ENCODE results near the gene ALDH1A3. TPM values are rescaled to one million over a fixed set of nuclear protein-coding genes. Genes with fewer than 3 reads are reported as not detected.
A peak's percentile ranks its signal among the peaks of the same experiment; 100 is the strongest.

Gene ALDH1A3
- total RNA-seq, 1 experiment from 2014 or later = 25.9 TPM

- no peaks in the 10 kb centered on the region for H3K27me3 ChIP-seq (ENCODE audit: control insufficient read depth, insufficient read depth, low read length)
- no peak for DNase-seq
- no peaks in the 10 kb centered on the region for H3K36me3 ChIP-seq (replicated peaks; ENCODE audit: control insufficient read depth, insufficient read depth, low read length)
- no peak overlapping the region for H3K4me3 ChIP-seq (ENCODE audit: insufficient read depth, low read depth, low read length)
These were observed 12.2 kb upstream of the ALDH1A3 start for GRCh38 chr15:100867433-100867832.

- peak; percentile 83 for DNase-seq
- H3K4me3 ChIP-seq (ENCODE audit: insufficient read depth, low read depth, low read length) = no peak overlapping the region
- H3K36me3 ChIP-seq (replicated peaks; ENCODE audit: control insufficient read depth, insufficient read depth, low read length) = no peaks in the 10 kb centered on the region
- H3K27me3 ChIP-seq (ENCODE audit: control insufficient read depth, insufficient read depth, low read length) = no peaks in the 10 kb centered on the region
These were observed 10.3 kb upstream of the ALDH1A3 start for GRCh38 chr15:100869151-100869999.

GRCh38 chr15:100873029-100873677, 6.5 kb upstream of the ALDH1A3 start:
- H3K27me3 ChIP-seq (ENCODE audit: control insufficient read depth, insufficient read depth, low read length) = peaks cover 4% of the 10 kb centered on the region
- DNase-seq = peak; percentile 82
- H3K4me3 ChIP-seq (ENCODE audit: insufficient read depth, low read depth, low read length) = no peak overlapping the region
- H3K36me3 ChIP-seq (replicated peaks; ENCODE audit: control insufficient read depth, insufficient read depth, low read length) = no peaks in the 10 kb centered on the region

GRCh38 chr15:100875495-100875894, 4.1 kb upstream of the ALDH1A3 start:
- Histone ChIP-seq H3K27me3 (ENCODE audit: control insufficient read depth, insufficient read depth, low read length) (peaks cover 23% of the 10 kb centered on the region), H3K4me3 (ENCODE audit: insufficient read depth, low read depth, low read length) (no peak overlapping the region), H3K36me3 (replicated peaks; ENCODE audit: control insufficient read depth, insufficient read depth, low read length) (no peaks in the 10 kb centered on the region)
- DNase-seq = no peak

- Histone ChIP-seq H3K4me3 (ENCODE audit: insufficient read depth, low read depth, low read length) (no peak overlapping the region), H3K36me3 (replicated peaks; ENCODE audit: control insufficient read depth, insufficient read depth, low read length) (no peaks in the 10 kb centered on the region), H3K27me3 (ENCODE audit: control insufficient read depth, insufficient read depth, low read length) (peaks cover 27% of the 10 kb centered on the region)
- no peak for DNase-seq
These were observed 3.7 kb upstream of the ALDH1A3 start for GRCh38 chr15:100875976-100876375.

- Histone ChIP-seq H3K4me3 (ENCODE audit: insufficient read depth, low read depth, low read length) (no peak overlapping the region), H3K36me3 (replicated peaks; ENCODE audit: control insufficient read depth, insufficient read depth, low read length) (no peaks in the 10 kb centered on the region), H3K27me3 (ENCODE audit: control insufficient read depth, insufficient read depth, low read length) (peaks cover 38% of the 10 kb centered on the region)
- DNase-seq = no peak
These were observed 2.1 kb upstream of the ALDH1A3 start for GRCh38 chr15:100877551-100877950.

- Histone ChIP-seq H3K27me3 (ENCODE audit: control insufficient read depth, insufficient read depth, low read length) (peaks cover 38% of the 10 kb centered on the region), H3K4me3 (ENCODE audit: insufficient read depth, low read depth, low read length) (no peak overlapping the region), H3K36me3 (replicated peaks; ENCODE audit: control insufficient read depth, insufficient read depth, low read length) (no peaks in the 10 kb centered on the region)
- no peak for DNase-seq
These were observed 1.5 kb upstream of the ALDH1A3 start for GRCh38 chr15:100878130-100878529.

- Histone ChIP-seq H3K27me3 (ENCODE audit: control insufficient read depth, insufficient read depth, low read length) (peaks cover 38% of the 10 kb centered on the region), H3K36me3 (replicated peaks; ENCODE audit: control insufficient read depth, insufficient read depth, low read length) (no peaks in the 10 kb centered on the region), H3K4me3 (ENCODE audit: insufficient read depth, low read depth, low read length) (peak overlapping the region; percentile 63; the same call in 1 of the 2 replicates)
- DNase-seq = peak; percentile 79
These were observed 983 bp upstream of the ALDH1A3 start for GRCh38 chr15:100878648-100879047.

- DNase-seq = peak; percentile 87
- Histone ChIP-seq H3K36me3 (replicated peaks; ENCODE audit: control insufficient read depth, insufficient read depth, low read length) (no peaks in the 10 kb centered on the region), H3K27me3 (ENCODE audit: control insufficient read depth, insufficient read depth, low read length) (peaks cover 38% of the 10 kb centered on the region), H3K4me3 (ENCODE audit: insufficient read depth, low read depth, low read length) (peak overlapping the region; percentile 63)
These were observed 569 bp upstream of the ALDH1A3 start for GRCh38 chr15:100879061-100879463.

GRCh38 chr15:100880139-100880896, 687 bp downstream of the ALDH1A3 start:
- no peaks in the 10 kb centered on the region for H3K36me3 ChIP-seq (replicated peaks; ENCODE audit: control insufficient read depth, insufficient read depth, low read length)
- H3K4me3 ChIP-seq (ENCODE audit: insufficient read depth, low read depth, low read length) = peak overlapping the region; percentile 63
- DNase-seq = peak; percentile 86
- peaks cover 38% of the 10 kb centered on the region for H3K27me3 ChIP-seq (ENCODE audit: control insufficient read depth, insufficient read depth, low read length)

GRCh38 chr15:100880897-100881242, 1.2 kb downstream of the ALDH1A3 start:
- Histone ChIP-seq H3K36me3 (replicated peaks; ENCODE audit: control insufficient read depth, insufficient read depth, low read length) (no peaks in the 10 kb centered on the region), H3K27me3 (ENCODE audit: control insufficient read depth, insufficient read depth, low read length) (peaks cover 38% of the 10 kb centered on the region), H3K4me3 (ENCODE audit: insufficient read depth, low read depth, low read length) (peak overlapping the region; percentile 63)
- no peak for DNase-seq

- no peak for DNase-seq
- Histone ChIP-seq H3K27me3 (ENCODE audit: control insufficient read depth, insufficient read depth, low read length) (peaks cover 38% of the 10 kb centered on the region), H3K4me3 (ENCODE audit: insufficient read depth, low read depth, low read length) (no peak overlapping the region), H3K36me3 (replicated peaks; ENCODE audit: control insufficient read depth, insufficient read depth, low read length) (no peaks in the 10 kb centered on the region)
These were observed 2.1 kb downstream of the ALDH1A3 start for GRCh38 chr15:100881573-100882336.

- peaks cover 19% of the 10 kb centered on the region for H3K27me3 ChIP-seq (ENCODE audit: control insufficient read depth, insufficient read depth, low read length)
- DNase-seq = no peak
- H3K36me3 ChIP-seq (replicated peaks; ENCODE audit: control insufficient read depth, insufficient read depth, low read length) = no peaks in the 10 kb centered on the region
- no peak overlapping the region for H3K4me3 ChIP-seq (ENCODE audit: insufficient read depth, low read depth, low read length)
These were observed 5.5 kb downstream of the ALDH1A3 start for GRCh38 chr15:100885116-100885515.

- Histone ChIP-seq H3K4me3 (ENCODE audit: insufficient read depth, low read depth, low read length) (no peak overlapping the region), H3K27me3 (ENCODE audit: control insufficient read depth, insufficient read depth, low read length) (peaks cover 12% of the 10 kb centered on the region), H3K36me3 (replicated peaks; ENCODE audit: control insufficient read depth, insufficient read depth, low read length) (no peaks in the 10 kb centered on the region)
- no peak for DNase-seq
These were observed 6.2 kb downstream of the ALDH1A3 start for GRCh38 chr15:100885811-100886210.

All from H7 (cell line).